ENCODE data around the gene HNRNPUL1. TPM values are rescaled to one million over a fixed set of nuclear protein-coding genes. Genes with fewer than 3 reads are reported as not detected.

The HNRNPUL1 gene
- total and polyA plus RNA-seq, 9 of the 15 experiments (the other 6 are each of a cell fraction or from before 2014, with no cell fraction given), result 7.3 to 211 (median 85.0) TPM

DNA sequence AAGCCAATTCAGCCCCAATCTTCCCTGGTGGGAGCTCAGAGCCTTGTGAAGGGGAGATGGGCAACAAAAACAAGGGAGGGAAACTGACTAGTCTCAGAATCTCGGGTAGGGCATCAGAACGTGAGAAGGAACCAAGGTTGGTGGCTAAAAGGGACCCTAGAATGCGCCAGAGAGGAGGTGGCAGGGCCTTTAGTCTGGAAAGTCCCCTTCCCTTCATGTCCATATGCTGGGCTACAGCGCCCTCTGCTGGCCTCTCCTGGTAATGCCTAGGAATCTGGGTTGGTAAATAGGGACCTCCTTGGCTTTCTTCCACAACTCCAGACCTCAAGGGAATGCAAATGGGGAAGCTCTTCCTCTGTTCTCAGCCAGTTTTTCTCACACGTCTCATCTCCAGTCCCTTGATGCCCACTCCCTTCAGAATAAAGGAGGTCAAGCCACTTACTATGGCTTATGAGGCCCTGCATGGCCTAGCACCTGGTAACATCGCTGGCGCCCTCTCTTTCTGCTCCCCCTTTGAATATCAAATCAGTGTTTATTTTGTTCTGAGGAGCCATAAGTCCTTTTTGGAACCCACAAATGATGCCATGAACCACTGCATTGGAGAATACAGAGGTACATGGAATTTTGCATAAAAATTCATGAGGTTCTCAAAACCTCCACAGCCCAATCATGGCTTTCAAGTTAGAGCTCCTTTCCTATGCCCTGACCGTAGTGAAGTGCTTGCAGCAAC lies 44.4 kb downstream of the HNRNPUL1 start (continued):
- peak; percentile 66; the same call in 1 of the 2 replicates for TF ChIP-seq STAG1 (CRISPR knock-in tag; IDR thresholded peaks at IDR 0.05; ENCODE audit: borderline replicate concordance)
- TF ChIP-seq, protein P1, sequence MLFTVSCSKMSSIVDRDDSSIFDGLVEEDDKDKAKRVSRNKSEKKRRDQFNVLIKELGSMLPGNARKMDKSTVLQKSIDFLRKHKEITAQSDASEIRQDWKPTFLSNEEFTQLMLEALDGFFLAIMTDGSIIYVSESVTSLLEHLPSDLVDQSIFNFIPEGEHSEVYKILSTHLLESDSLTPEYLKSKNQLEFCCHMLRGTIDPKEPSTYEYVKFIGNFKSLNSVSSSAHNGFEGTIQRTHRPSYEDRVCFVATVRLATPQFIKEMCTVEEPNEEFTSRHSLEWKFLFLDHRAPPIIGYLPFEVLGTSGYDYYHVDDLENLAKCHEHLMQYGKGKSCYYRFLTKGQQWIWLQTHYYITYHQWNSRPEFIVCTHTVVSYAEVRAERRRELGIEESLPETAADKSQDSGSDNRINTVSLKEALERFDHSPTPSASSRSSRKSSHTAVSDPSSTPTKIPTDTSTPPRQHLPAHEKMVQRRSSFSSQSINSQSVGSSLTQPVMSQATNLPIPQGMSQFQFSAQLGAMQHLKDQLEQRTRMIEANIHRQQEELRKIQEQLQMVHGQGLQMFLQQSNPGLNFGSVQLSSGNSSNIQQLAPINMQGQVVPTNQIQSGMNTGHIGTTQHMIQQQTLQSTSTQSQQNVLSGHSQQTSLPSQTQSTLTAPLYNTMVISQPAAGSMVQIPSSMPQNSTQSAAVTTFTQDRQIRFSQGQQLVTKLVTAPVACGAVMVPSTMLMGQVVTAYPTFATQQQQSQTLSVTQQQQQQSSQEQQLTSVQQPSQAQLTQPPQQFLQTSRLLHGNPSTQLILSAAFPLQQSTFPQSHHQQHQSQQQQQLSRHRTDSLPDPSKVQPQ (CRISPR knock-in tag; IDR thresholded peaks at IDR 0.05; ENCODE audit: borderline replicate concordance), result no peak
- TF ChIP-seq, protein P2, sequence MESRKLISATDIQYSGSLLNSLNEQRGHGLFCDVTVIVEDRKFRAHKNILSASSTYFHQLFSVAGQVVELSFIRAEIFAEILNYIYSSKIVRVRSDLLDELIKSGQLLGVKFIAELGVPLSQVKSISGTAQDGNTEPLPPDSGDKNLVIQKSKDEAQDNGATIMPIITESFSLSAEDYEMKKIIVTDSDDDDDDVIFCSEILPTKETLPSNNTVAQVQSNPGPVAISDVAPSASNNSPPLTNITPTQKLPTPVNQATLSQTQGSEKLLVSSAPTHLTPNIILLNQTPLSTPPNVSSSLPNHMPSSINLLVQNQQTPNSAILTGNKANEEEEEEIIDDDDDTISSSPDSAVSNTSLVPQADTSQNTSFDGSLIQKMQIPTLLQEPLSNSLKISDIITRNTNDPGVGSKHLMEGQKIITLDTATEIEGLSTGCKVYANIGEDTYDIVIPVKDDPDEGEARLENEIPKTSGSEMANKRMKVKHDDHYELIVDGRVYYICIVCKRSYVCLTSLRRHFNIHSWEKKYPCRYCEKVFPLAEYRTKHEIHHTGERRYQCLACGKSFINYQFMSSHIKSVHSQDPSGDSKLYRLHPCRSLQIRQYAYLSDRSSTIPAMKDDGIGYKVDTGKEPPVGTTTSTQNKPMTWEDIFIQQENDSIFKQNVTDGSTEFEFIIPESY (CRISPR knock-in tag; IDR thresholded peaks at IDR 0.05), result peak; percentile 83; the same call in 1 of the 2 replicates
- TF ChIP-seq, protein P3, sequence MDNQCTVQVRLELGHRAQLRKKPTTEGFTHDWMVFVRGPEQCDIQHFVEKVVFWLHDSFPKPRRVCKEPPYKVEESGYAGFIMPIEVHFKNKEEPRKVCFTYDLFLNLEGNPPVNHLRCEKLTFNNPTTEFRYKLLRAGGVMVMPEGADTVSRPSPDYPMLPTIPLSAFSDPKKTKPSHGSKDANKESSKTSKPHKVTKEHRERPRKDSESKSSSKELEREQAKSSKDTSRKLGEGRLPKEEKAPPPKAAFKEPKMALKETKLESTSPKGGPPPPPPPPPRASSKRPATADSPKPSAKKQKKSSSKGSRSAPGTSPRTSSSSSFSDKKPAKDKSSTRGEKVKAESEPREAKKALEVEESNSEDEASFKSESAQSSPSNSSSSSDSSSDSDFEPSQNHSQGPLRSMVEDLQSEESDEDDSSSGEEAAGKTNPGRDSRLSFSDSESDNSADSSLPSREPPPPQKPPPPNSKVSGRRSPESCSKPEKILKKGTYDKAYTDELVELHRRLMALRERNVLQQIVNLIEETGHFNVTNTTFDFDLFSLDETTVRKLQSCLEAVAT (IDR thresholded peaks at IDR 0.05), result 0 out of 4 replicates have a peak, but pooled peaks of 1 of the 2 experiments have one; percentile 29
- TF ChIP-seq TEAD4 (IDR thresholded peaks at IDR 0.05; ENCODE audit: low read length), result 0 out of 2 replicates have a peak, but pooled peaks have one; percentile 15
- TF ChIP-seq TEAD4 (CRISPR knock-in tag; IDR thresholded peaks at IDR 0.05; ENCODE audit: borderline replicate concordance), result no peak
- TF ChIP-seq SMAD4 (CRISPR knock-in tag; conservative IDR thresholded peaks at IDR 0.05), result no peak
- TF ChIP-seq POLR2G (IDR thresholded peaks at IDR 0.05; ENCODE audit: low read depth, low read length), result 0 out of 2 replicates have a peak, but pooled peaks have one; percentile 8
- TF ChIP-seq MYNN (IDR thresholded peaks at IDR 0.05), result peak; percentile 76
- TF ChIP-seq MYNN (CRISPR knock-in tag; IDR thresholded peaks at IDR 0.05), result no peak
- peak; percentile 84 to 91 for TF ChIP-seq FOXK2 (conservative IDR thresholded peaks at IDR 0.05 in 1 of 2, IDR thresholded peaks at IDR 0.05 in 1 of 2; ENCODE audit: low read depth in 2 of 2)
- TF ChIP-seq YY1 (IDR thresholded peaks at IDR 0.05; ENCODE audit: borderline replicate concordance in 1 of 3, control insufficient read depth in 1 of 3, extremely low read depth in 1 of 3, insufficient read depth in 3 of 3, insufficient read length in 1 of 3, insufficient replicate concordance in 2 of 3, low read depth in 1 of 3, low read length in 2 of 3), result no peak
- TF ChIP-seq PPARD (CRISPR knock-in tag; IDR thresholded peaks at IDR 0.05), result no peak
- peak; percentile 57; the same call in 1 of the 2 replicates for TF ChIP-seq ZNF551 (CRISPR knock-in tag; IDR thresholded peaks at IDR 0.05)
- TF ChIP-seq, protein P4, sequence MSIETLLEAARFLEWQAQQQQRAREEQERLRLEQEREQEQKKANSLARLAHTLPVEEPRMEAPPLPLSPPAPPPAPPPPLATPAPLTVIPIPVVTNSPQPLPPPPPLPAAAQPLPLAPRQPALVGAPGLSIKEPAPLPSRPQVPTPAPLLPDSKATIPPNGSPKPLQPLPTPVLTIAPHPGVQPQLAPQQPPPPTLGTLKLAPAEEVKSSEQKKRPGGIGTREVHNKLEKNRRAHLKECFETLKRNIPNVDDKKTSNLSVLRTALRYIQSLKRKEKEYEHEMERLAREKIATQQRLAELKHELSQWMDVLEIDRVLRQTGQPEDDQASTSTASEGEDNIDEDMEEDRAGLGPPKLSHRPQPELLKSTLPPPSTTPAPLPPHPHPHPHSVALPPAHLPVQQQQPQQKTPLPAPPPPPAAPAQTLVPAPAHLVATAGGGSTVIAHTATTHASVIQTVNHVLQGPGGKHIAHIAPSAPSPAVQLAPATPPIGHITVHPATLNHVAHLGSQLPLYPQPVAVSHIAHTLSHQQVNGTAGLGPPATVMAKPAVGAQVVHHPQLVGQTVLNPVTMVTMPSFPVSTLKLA (conservative IDR thresholded peaks at IDR 0.05), result no peak
- no peak for TF ChIP-seq TRIM24 (IDR thresholded peaks at IDR 0.05)
- TF ChIP-seq TRIM28 (IDR thresholded peaks at IDR 0.05), result no peak
- no peak for TF ChIP-seq HIVEP1 (CRISPR knock-in tag; IDR thresholded peaks at IDR 0.05)
- peak; percentile 56; the same call in 1 of the 2 replicates for TF ChIP-seq KLF16 (IDR thresholded peaks at IDR 0.05)
- TF ChIP-seq PHF21A (IDR thresholded peaks at IDR 0.05; ENCODE audit: borderline replicate concordance, low read depth), result no peak

Data from K562 (cell line).